ENCODE data around the gene EEF2K.

Gene EEF2K

DNA sequence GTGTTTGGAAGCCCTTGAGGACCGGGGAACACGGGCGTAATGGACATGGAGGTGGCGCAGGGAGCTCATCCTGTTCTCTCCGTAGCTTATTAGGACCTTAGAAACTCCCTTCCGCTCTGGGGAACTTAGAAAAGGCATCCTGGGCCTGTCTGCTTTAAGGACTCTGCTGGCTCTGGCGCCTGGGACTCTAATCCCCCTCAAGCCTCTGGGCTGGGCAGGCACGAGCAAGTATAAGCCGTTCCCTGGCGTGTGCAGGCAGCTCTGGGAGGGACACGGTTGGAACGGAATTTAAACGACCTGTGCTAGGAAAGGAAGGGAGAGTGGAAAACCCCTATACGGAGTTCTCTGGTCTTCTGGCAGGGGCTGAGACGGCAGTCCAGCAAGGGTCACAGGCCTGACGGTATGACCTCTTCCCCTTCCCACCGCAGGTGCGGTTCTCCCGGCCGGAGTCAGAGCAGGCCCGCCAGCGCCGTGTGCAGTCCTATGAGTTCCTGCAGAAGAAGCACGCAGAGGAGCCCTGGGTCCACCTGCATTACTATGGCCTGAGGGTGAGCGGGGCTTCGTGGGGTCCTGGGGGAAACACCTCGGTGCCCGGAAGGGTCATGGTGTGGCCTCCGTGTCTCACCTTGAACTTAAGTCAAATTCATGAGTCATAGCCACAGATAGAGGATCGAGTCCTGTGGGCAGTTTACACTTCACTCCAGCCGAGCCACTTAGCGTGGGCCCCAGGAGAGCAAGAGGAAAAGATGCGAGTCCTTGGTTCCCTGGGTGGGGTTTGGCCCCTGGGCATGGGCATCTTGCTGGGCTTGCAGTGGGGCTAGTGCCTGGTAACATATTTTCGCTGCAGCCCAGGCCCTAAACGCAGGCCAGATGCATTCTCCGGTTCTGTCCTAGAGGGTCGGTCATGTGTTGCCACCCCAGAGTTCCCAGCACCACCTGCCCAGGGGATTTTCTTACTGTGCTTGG, 108.9 kb downstream of the EEF2K start:
- DNase-seq (ENCODE audit: extremely low read depth, low read depth), result no peak
- TF ChIP-seq, protein P1, sequence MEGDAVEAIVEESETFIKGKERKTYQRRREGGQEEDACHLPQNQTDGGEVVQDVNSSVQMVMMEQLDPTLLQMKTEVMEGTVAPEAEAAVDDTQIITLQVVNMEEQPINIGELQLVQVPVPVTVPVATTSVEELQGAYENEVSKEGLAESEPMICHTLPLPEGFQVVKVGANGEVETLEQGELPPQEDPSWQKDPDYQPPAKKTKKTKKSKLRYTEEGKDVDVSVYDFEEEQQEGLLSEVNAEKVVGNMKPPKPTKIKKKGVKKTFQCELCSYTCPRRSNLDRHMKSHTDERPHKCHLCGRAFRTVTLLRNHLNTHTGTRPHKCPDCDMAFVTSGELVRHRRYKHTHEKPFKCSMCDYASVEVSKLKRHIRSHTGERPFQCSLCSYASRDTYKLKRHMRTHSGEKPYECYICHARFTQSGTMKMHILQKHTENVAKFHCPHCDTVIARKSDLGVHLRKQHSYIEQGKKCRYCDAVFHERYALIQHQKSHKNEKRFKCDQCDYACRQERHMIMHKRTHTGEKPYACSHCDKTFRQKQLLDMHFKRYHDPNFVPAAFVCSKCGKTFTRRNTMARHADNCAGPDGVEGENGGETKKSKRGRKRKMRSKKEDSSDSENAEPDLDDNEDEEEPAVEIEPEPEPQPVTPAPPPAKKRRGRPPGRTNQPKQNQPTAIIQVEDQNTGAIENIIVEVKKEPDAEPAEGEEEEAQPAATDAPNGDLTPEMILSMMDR (IDR thresholded peaks at IDR 0.05; ENCODE audit: low read depth, low read length), result no peak

DNA sequence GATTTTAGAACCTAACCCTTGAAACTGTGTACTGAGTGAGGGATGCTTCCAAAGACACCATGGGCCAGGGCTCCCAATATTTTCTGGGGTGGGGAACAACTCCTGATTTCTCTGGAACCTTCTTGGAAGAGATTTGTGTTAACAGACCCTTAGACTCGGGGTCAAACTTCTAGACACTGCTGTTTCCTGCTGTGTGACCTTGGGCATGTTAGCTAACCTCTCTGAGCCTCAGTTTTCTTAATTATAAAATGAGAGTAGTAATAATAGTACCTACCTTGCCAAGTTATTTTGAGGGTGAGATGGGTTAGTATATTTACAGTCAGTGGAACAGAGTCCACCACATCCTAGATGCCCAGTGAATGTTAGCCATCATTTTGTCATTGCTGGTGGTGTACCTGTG, 109.9 kb downstream of the EEF2K start:
- TF ChIP-seq, protein P1 (IDR thresholded peaks at IDR 0.05; ENCODE audit: low read depth, low read length), result no peak
- DNase-seq (ENCODE audit: extremely low read depth, low read depth), result no peak

DNA sequence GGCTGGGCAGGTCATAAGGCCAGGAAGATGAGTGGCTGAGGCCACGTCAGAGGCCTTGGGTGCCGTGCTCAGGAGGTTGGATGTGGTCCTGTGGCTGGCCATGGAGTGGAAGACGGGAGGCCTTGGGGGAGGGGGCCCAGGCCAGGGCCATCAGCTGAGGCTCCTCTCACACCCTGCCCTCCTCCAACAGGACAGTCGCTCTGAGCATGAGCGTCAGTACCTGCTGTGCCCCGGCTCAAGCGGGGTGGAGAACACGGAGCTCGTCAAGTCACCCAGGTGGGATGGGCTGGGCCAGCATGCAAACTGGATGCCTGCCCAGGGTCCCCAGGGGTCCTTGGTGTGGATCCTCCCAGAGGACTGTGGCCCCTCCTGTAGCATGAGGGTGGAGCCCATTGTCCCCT, 110.3 kb downstream of the EEF2K start:
- TF ChIP-seq, protein P1 (IDR thresholded peaks at IDR 0.05; ENCODE audit: low read depth, low read length), result no peak
- DNase-seq (ENCODE audit: extremely low read depth, low read depth), result no peak

DNA sequence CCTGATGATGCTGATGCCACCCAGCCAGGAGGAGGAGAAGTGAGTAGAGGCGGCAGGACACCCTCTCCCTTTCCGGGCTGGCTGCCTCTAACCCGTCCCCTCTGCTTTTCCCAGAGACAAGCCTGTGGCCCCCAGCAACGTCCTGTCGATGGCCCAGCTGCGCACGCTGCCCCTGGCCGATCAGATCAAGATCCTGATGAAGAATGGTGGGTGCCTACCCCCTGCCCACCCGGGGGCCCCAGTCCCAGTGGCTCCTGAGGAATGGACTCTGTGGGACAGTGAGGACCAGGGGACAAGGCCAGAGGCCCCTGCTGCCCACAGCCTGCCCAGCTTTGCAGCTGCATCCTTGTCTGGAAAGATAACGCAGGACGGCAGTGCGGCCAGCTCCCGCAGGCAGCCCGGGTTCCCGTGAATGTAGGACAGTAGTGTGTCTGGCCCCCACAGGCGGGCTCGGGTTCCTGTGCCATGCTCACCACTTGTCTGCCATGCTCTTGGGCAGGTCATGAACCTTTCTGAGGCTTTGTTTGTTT, 111.0 kb downstream of the EEF2K start:
- TF ChIP-seq, protein P1 (IDR thresholded peaks at IDR 0.05; ENCODE audit: low read depth, low read length), result no peak
- no peak for DNase-seq (ENCODE audit: extremely low read depth, low read depth)

- TF ChIP-seq, protein P1 (IDR thresholded peaks at IDR 0.05; ENCODE audit: low read depth, low read length), result no peak
- DNase-seq (ENCODE audit: extremely low read depth, low read depth), result no peak
Measured at GRCh38 chr16:22317625-22318024, 111.5 kb downstream of the EEF2K start.

DNA sequence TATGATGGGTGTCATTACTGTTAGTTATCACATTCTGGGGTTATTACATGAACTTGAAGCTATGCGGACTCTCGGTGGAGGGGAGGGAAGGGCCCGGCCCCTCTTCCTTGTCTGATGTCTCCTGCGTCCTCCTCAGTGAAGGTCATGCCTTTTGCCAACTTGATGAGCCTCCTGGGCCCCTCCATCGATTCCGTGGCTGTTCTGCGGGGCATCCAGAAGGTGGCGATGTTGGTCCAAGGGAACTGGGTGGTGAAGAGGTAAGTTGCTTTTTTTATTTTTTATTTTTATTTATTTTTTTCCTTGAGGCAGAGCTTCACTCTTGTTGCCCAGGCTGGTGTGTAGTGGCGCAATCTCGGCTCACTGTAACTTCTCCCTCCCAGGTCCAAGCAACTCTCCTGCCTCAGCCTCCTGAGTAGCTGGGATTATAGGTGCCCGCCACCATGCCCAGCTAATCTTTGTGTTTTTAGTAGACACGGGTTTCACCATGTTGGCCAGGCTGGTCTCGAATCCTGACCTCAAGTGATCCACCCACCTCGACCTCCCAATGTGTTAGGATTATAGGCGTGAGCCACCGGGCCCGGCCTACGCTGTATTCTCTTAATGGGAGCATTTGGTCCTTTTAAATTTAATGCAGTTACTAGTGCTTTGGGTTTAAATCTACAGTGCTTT, 112.7 kb downstream of the EEF2K start:
- TF ChIP-seq, protein P1 (IDR thresholded peaks at IDR 0.05; ENCODE audit: low read depth, low read length), result peak; percentile 65
- DNase-seq (ENCODE audit: extremely low read depth, low read depth), result no peak
